Sigmoid colon (tissue), 7 donors: ENCODE results near the gene MIDN. TPM values are rescaled to one million over a fixed set of nuclear protein-coding genes. Genes with fewer than 3 reads are reported as not detected.
"Not testable (repeated sequence)": the region's sequence is repeated elsewhere in the genome, so short reads cannot be mapped to it uniquely, and the experiment has no call there.

Experiments
- DNase-seq: peaks from one replicate; pipeline ENCODE4 v3.0.0-alpha.2; 2019
- H3K27ac ChIP-seq, 4 donors: fragments of 200-600 bp; sonication (generic); one replicate each; pipeline ENCODE4 v1.5.1; 2016 to 2019; ENCODE audit warnings: mild to moderate bottlenecking in 1 of 4
- H3K27me3 ChIP-seq, 3 donors: fragments of 200-600 bp; sonication (generic); one replicate each; pipeline ENCODE4 v1.5.1; 2019; ENCODE audit warnings: mild to moderate bottlenecking in 1 of 3
- H3K36me3 ChIP-seq, 4 donors: fragments of 200-600 bp; sonication (generic); one replicate each; pipeline ENCODE4 v1.5.1; 2016 to 2019
- H3K4me1 ChIP-seq, 4 donors: fragments of 200-600 bp; sonication (generic); one replicate each; pipeline ENCODE4 v1.5.1; 2017 to 2019
- H3K4me3 ChIP-seq, 4 donors: fragments of 200-600 bp; sonication (generic); one replicate each; pipeline ENCODE4 v1.5.1; 2017 to 2019; ENCODE audit warnings: mild to moderate bottlenecking in 2 of 4, moderate library complexity in 1 of 4
- H3K9me3 ChIP-seq, 4 donors: fragments of 200-600 bp in 3 of 4; sonication (generic) in 3 of 4; one replicate each; pipeline versions ENCODE4 v1.5.1 to v1.6.1; 2013 to 2019
- CTCF ChIP-seq, 4 experiments: fragments of 450-650 bp in 3 of 4; fragments of 200-600 bp in 1 of 4; IDR thresholded peaks; one replicate each; pipeline ENCODE4 v1.5.1; 2016 to 2019; ENCODE audit warnings: antibody characterized with exemption in 4 of 4, mild to moderate bottlenecking in 3 of 4, moderate library complexity in 2 of 4
- EP300 ChIP-seq, 4 donors: sonication (generic); formaldehyde crosslinking; IDR thresholded peaks; one replicate each; pipeline ENCODE4 v1.6.1; 2017; ENCODE audit warnings: antibody characterized with exemption in 4 of 4
- POLR2A ChIP-seq, 2 donors: fragments of 450-650 bp; IDR thresholded peaks; one replicate each; pipeline ENCODE4 v1.6.1; 2016; ENCODE audit warnings: antibody characterized with exemption in 2 of 2, mild to moderate bottlenecking in 2 of 2, moderate library complexity in 2 of 2
- POLR2AphosphoS5 ChIP-seq, 4 donors: sonication (generic); formaldehyde crosslinking; IDR thresholded peaks; one replicate each; pipeline ENCODE4 v1.6.1; 2017; ENCODE audit warnings: antibody characterized with exemption in 4 of 4
- WGBS, 2 donors: extraction: QIAGEN DNeasy Blood & Tissue Kit; methylation state at CpG; one replicate each; pipeline ENCODE4 v1.1.7; 2013; 5-methylcytosine and 5-hydroxymethylcytosine counted together
- intact Hi-C: fragments of 100-400 bp; cut with DNase I; formaldehyde crosslinking; loops from one replicate; pipeline ENCODE4 v1.15.1; 2023
- polyA plus RNA-seq, 3 donors: library from polyadenylated mRNA; stranded (reverse); fragments of 200-250 nt; gene quantifications; one replicate each; pipeline ENCODE4 v1.2.3, GENCODE V29; 2013
- total RNA-seq, 4 donors: library from RNA; depleted of rRNA; stranded (reverse); fragments of >200 nt; gene quantifications; one replicate each; pipeline ENCODE4 v1.1.0, GENCODE V29; 2016
- donor health status: healthy with polysubstance abuse.
- donor health status: Bipolar disorder and iron deficiency.
- donor health status: healthy.

MIDN gene
- total and polyA plus RNA-seq, 7 donors, result 14.6 to 87.0 (median 42.1) TPM

- TF ChIP-seq POLR2A (IDR thresholded peaks at IDR 0.05) (no peak), POLR2AphosphoS5 (IDR thresholded peaks at IDR 0.05) (no peak), CTCF (IDR thresholded peaks at IDR 0.05) (no peak), EP300 (IDR thresholded peaks at IDR 0.05) (no peak)
- intact Hi-C loops, result no loop called here
- H3K27me3 ChIP-seq, result no peaks in the 10 kb centered on the region
- 1% methylated on average over 78 of the region's 78 CpGs for WGBS, 2 donors
- peak overlapping the region; percentile 79 to 88 (median 86) for H3K27ac ChIP-seq
- no peaks in the 10 kb centered on the region for H3K9me3 ChIP-seq
- H3K4me1 ChIP-seq, result peaks cover 0 to 48% (median 44%) of the 10 kb centered on the region in 4 donors
- no peak for DNase-seq
- no peaks in the 10 kb centered on the region for H3K36me3 ChIP-seq
- peak overlapping the region; percentile 47 to 74 (median 70) for H3K4me3 ChIP-seq
These were observed 42.1 kb upstream of the MIDN start for GRCh38 chr19:1206150-1206863.

GRCh38 chr19:1206864-1207450 lies 41.4 kb upstream of the MIDN start:
- DNase-seq, result no peak
- Histone ChIP-seq H3K27me3 (no peaks in the 10 kb centered on the region), H3K4me1 (peaks cover 0 to 54% (median 51%) of the 10 kb centered on the region in 4 donors), H3K9me3 (no peaks in the 10 kb centered on the region), H3K4me3 (peak overlapping the region; percentile 47 to 74 (median 70)), H3K36me3 (no peaks in the 10 kb centered on the region), H3K27ac (peak overlapping the region; percentile 79 to 88 (median 86))
- 1% methylated on average over 38 of the region's 38 CpGs for WGBS, 2 donors
- intact Hi-C loops, result no loop called here
- TF ChIP-seq POLR2AphosphoS5 (IDR thresholded peaks at IDR 0.05) (no peak), CTCF (IDR thresholded peaks at IDR 0.05) (no peak)

- DNase-seq, intact Hi-C loops, H3K9me3 ChIP-seq, H3K4me3 ChIP-seq, H3K27me3 ChIP-seq, H3K36me3 ChIP-seq: not testable (repeated sequence)
- Histone ChIP-seq H3K4me1 (peaks cover 3 to 68% (median 63%) of the 10 kb centered on the region in 4 donors), H3K27ac (peak overlapping the region; percentile 26 to 86 (median 56))
- WGBS, 2 donors, result 14 to 64% methylated on average over 10 of the region's 10 CpGs
These were observed 39.6 kb upstream of the MIDN start for GRCh38 chr19:1208830-1209229.

DNA sequence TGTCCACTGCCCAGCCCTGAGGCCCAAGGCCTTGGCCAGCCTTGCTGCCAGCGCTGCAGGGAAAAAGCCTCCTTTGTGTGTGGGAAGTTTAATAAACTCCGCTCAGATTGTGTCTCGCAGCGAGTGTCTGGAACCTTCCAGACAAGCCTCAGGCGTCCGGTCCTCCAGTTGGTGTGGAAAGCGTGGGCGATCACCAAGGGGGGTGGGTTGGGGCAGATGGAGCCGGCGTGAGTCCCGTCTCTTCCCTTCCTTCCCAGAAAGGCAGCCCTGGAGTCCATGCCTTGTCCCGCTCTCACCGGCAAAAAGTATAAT lies 38.2 kb upstream of the MIDN start:
- DNase-seq, result no peak
- Histone ChIP-seq H3K4me3 (no peak overlapping the region), H3K27me3 (no peaks in the 10 kb centered on the region), H3K9me3 (no peaks in the 10 kb centered on the region), H3K27ac (peak overlapping the region in 1 of 4 donors; percentile 26), H3K36me3 (peaks cover 0 to 4% (median 0%) of the 10 kb centered on the region in 4 donors), H3K4me1 (peaks cover 4 to 78% (median 71%) of the 10 kb centered on the region in 4 donors)
- TF ChIP-seq POLR2A (IDR thresholded peaks at IDR 0.05) (no peak), EP300 (IDR thresholded peaks at IDR 0.05) (no peak), POLR2AphosphoS5 (IDR thresholded peaks at IDR 0.05) (no peak), CTCF (IDR thresholded peaks at IDR 0.05) (no peak)
- intact Hi-C loops, result no loop called here
- 93 to 94% methylated on average over 13 of the region's 13 CpGs for WGBS, 2 donors

DNA sequence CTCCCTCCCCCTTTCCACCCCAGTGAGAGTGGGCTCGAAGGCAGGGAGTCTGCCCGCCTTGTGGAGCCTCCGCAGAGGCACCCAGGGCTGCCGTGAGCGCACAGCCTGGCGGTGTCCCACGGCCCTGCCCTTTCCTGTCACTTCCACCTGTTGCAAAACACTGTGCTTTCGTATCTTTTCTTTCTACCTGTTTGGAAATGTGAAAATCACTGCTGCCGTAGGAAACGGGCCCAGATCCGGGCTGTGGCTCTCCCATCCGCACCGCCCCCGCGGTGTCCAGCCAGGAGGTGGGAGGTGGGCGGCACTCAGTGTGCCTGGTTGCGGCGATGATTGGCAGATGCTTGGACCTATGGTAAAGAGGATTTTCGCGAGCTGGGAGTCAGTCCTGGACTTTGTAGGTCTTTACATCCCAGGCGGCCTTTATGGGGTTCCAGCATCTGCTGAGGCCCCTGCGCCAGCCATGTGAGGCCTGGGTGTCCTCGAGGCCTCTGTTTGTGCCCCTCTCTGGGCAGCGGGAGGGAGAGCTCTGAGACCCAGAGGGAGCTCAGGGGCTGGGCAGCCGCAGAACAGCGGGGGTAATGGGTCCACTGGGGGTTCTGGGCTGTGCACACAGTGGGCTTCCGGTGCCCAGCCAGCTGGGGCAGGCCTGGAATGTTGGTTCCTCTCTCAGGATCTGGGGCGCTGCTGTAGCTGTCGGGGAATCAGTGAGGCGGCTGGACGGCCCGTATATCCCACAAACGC lies 36.7 kb upstream of the MIDN start:
- Histone ChIP-seq H3K36me3 (peaks cover 0 to 4% (median 0%) of the 10 kb centered on the region in 4 donors), H3K9me3 (no peaks in the 10 kb centered on the region), H3K27me3 (no peaks in the 10 kb centered on the region), H3K4me3 (no peak overlapping the region), H3K4me1 (peaks cover 4 to 88% (median 85%) of the 10 kb centered on the region in 4 donors), H3K27ac (no peak overlapping the region)
- no peak for DNase-seq
- intact Hi-C loops, result no loop called here
- whole genome bisulfite sequencing, 2 donors, result 87 to 89% methylated on average over 33 of the region's 33 CpGs
- TF ChIP-seq POLR2AphosphoS5 (IDR thresholded peaks at IDR 0.05) (no peak), CTCF (IDR thresholded peaks at IDR 0.05) (no peak), POLR2A (IDR thresholded peaks at IDR 0.05) (no peak), EP300 (IDR thresholded peaks at IDR 0.05) (no peak)
